ENCODE measurements around the gene NCKIPSD.

Gene NCKIPSD

GRCh38 chr3:48650723-48651122 is 35.0 kb downstream of the NCKIPSD start:
- peaks cover 19% of the 10 kb centered on the region for H3K36me3 Mint-ChIP-seq (ENCODE audit: low read depth)
- DNase-seq, result no peak
- no peak overlapping the region for H3K27ac Mint-ChIP-seq
- no peak for TF ChIP-seq CTCF (IDR thresholded peaks at IDR 0.05)
- H3K4me1 Mint-ChIP-seq, result peaks cover 41% of the 10 kb centered on the region
- no peaks in the 10 kb centered on the region for H3K9me3 Mint-ChIP-seq
- peaks cover 13% of the 10 kb centered on the region for H3K27me3 Mint-ChIP-seq (ENCODE audit: low read depth, poor library complexity)
- no peak overlapping the region for H3K4me3 Mint-ChIP-seq

GRCh38 chr3:48648188-48648850 is 37.4 kb downstream of the NCKIPSD start:
- no peaks in the 10 kb centered on the region for H3K9me3 Mint-ChIP-seq
- DNase-seq, result no peak
- peaks cover 1% of the 10 kb centered on the region for H3K27me3 Mint-ChIP-seq (ENCODE audit: low read depth, poor library complexity)
- H3K36me3 Mint-ChIP-seq (ENCODE audit: low read depth), result peaks cover 24% of the 10 kb centered on the region
- no peak overlapping the region for H3K27ac Mint-ChIP-seq
- H3K4me3 Mint-ChIP-seq, result no peak overlapping the region
- no peak for TF ChIP-seq CTCF (IDR thresholded peaks at IDR 0.05)
- H3K4me1 Mint-ChIP-seq, result peaks cover 21% of the 10 kb centered on the region

- no peak for DNase-seq
- Mint-ChIP-seq H3K9me3 (no peaks in the 10 kb centered on the region), H3K4me1 (peaks cover 21% of the 10 kb centered on the region), H3K27me3 (ENCODE audit: low read depth, poor library complexity) (no peaks in the 10 kb centered on the region), H3K27ac (no peak overlapping the region), H3K36me3 (ENCODE audit: low read depth) (peaks cover 23% of the 10 kb centered on the region), H3K4me3 (no peak overlapping the region)
- no peak for TF ChIP-seq CTCF (IDR thresholded peaks at IDR 0.05)
These were observed 38.0 kb downstream of the NCKIPSD start for GRCh38 chr3:48647714-48648113.

GRCh38 chr3:48644898-48645760 is 40.6 kb downstream of the NCKIPSD start:
- no peaks in the 10 kb centered on the region for H3K9me3 Mint-ChIP-seq
- DNase-seq, result no peak
- H3K36me3 Mint-ChIP-seq (ENCODE audit: low read depth), result peaks cover 18% of the 10 kb centered on the region
- H3K27ac Mint-ChIP-seq, result no peak overlapping the region
- H3K27me3 Mint-ChIP-seq (ENCODE audit: low read depth, poor library complexity), result peaks cover 2% of the 10 kb centered on the region
- H3K4me3 Mint-ChIP-seq, result no peak overlapping the region
- no peak for TF ChIP-seq CTCF (IDR thresholded peaks at IDR 0.05)
- H3K4me1 Mint-ChIP-seq, result peaks cover 27% of the 10 kb centered on the region

- H3K9me3 Mint-ChIP-seq, result no peaks in the 10 kb centered on the region
- H3K4me1 Mint-ChIP-seq, result peaks cover 48% of the 10 kb centered on the region
- peaks cover 22% of the 10 kb centered on the region for H3K36me3 Mint-ChIP-seq (ENCODE audit: low read depth)
- peaks cover 10% of the 10 kb centered on the region for H3K27me3 Mint-ChIP-seq (ENCODE audit: low read depth, poor library complexity)
- no peak overlapping the region for H3K4me3 Mint-ChIP-seq
- H3K27ac Mint-ChIP-seq, result no peak overlapping the region
- TF ChIP-seq CTCF (IDR thresholded peaks at IDR 0.05), result no peak
- no peak for DNase-seq
These were observed 43.1 kb downstream of the NCKIPSD start for GRCh38 chr3:48642605-48643004.

Measured in nephron progenitor cell (in vitro differentiated cells).